A673 (cell line): Measurements from ENCODE around the gene IL21R.

Source experiments
- EZH2 ChIP-seq: fragments of 200-600 bp; sonication (generic); IDR thresholded peaks from 2 replicates; pipeline ENCODE4 v1.6.1; 2017; ENCODE audit warnings: borderline replicate concordance, low read depth, mild to moderate bottlenecking, mixed read lengths, antibody characterized with exemption, low read length; ENCODE audit not compliant: poor library complexity, severe bottlenecking
- TF ChIP-seq, protein P1 (sequence below): fragments of 300-800, 200-600 bp; sonication (generic); conservative IDR thresholded peaks from 2 replicates; pipeline ENCODE4 v1.5.1; 2017; ENCODE audit warnings: low read depth, mild to moderate bottlenecking, antibody characterized with exemption, low read length, moderate library complexity, mixed read lengths

DNA sequence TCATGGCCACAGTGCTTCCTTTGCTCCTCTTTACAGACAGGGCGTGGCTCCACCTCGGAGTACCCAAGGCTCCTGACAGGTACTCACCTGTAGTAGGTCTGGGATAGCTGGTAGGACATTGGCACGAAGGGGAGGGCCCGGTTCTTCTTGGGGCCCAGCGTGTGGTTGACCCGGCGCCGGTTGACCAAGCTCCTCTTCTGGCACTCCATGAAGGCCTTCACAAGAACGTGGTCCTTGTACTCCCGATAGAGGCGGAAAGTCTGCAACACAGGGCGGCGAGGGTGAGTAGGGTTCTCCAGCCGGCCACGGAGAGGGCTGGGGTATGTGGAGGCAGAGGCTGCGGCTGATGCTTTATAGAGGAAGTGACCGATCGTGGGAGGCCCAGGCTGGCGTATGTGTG lies 69.7 kb downstream of the IL21R start:
- TF ChIP-seq, protein P1, sequence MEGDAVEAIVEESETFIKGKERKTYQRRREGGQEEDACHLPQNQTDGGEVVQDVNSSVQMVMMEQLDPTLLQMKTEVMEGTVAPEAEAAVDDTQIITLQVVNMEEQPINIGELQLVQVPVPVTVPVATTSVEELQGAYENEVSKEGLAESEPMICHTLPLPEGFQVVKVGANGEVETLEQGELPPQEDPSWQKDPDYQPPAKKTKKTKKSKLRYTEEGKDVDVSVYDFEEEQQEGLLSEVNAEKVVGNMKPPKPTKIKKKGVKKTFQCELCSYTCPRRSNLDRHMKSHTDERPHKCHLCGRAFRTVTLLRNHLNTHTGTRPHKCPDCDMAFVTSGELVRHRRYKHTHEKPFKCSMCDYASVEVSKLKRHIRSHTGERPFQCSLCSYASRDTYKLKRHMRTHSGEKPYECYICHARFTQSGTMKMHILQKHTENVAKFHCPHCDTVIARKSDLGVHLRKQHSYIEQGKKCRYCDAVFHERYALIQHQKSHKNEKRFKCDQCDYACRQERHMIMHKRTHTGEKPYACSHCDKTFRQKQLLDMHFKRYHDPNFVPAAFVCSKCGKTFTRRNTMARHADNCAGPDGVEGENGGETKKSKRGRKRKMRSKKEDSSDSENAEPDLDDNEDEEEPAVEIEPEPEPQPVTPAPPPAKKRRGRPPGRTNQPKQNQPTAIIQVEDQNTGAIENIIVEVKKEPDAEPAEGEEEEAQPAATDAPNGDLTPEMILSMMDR = no peak
- TF ChIP-seq EZH2 = no peak
